A549 (cell line): ENCODE data around the gene INPP5B.
A peak's percentile ranks its signal among the peaks of the same experiment; 100 is the strongest.

Experiments
- CTCF ChIP-seq: fragments of >200 bp; sonication (Bioruptor Twin); formaldehyde crosslinking; IDR thresholded peaks from 3 replicates; pipeline ENCODE4 v1.5.1; 2016
- GATA3 ChIP-seq: IDR thresholded peaks from 2 replicates; pipeline ENCODE4 v1.6.1; 2012; ENCODE audit warnings: borderline replicate concordance
- TFCP2L1 ChIP-seq: fragments of 250-450 bp; sonication (Bioruptor Pico); IDR thresholded peaks from 2 replicates; pipeline ENCODE4 v1.5.0; 2021; ENCODE audit warnings: mild to moderate bottlenecking

- TF ChIP-seq CTCF (peak; percentile 61), TFCP2L1 (no peak), GATA3 (no peak)
Measured at GRCh38 chr1:37811027-37811655, 135.7 kb downstream of the INPP5B start.
